ENCODE results near the gene ZBTB12. TPM values are rescaled to one million over a fixed set of nuclear protein-coding genes. Genes with fewer than 3 reads are reported as not detected.

ZBTB12 gene
- total and polyA plus RNA-seq, 2 of the 13 experiments (the other 11 are each of a cell fraction or from before 2014, with no cell fraction given), result 4.8 to 6.0 TPM

DNA sequence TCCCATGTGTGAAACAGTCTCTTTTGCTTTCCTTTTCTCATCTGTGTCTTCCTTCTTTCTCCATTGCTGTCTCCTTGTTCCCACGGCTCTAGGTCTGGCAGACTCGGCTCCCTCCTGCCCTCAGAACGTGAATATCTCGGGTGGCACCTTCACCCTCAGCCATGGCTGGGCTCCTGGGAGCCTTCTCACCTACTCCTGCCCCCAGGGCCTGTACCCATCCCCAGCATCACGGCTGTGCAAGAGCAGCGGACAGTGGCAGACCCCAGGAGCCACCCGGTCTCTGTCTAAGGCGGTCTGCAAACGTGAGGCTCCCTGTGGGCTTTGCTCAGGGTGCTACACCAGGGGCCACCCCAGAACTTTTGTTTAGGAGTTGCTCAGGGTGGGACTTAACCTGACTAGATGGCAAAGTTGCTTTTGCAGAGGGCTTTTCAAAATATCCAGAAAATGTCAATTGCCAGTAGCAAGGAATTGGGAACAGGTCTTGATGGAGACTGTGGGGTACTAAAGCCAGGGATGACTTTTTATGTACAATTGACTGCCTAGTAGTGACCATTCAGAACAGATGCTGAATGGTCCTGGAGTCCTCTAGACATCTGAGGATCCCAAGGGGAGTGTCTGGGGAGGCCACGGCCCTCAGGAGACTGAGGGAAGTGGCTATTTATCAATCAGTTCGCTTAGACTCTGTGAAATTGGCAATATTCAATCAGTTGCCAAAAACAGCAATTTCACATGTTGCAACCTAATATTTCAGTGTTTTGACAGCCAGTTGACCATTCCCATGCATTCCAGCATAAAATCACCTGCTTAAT lies 26.2 kb upstream of the ZBTB12 start:
- no peak for FAIRE-seq
- CTCF ChIA-PET (ENCODE audit: low intra/inter-chr PET ratio, low total read pairs), result no interaction called here
- Histone ChIP-seq H3K36me3 (replicated peaks in 1 of 2; ENCODE audit: control insufficient read depth in 1 of 2, insufficient read depth in 2 of 2, low read length in 2 of 2) (no peaks in the 10 kb centered on the region; a peak in 1 of 5 replicates), H3K27ac (ENCODE audit: extremely low read length, insufficient read depth, low read length) (peak overlapping the region; percentile 88), H3K9me3 (ENCODE audit: low read length) (no peaks in the 10 kb centered on the region), H3K4me3 (replicated peaks in 1 of 3; ENCODE audit: insufficient read depth in 1 of 3, low read depth in 2 of 3, low read length in 3 of 3) (peak overlapping the region; percentile 69 to 81 (median 72)), H3K79me2 (ENCODE audit: insufficient read depth, low read length) (peaks cover 29% of the 10 kb centered on the region), H4K20me1 (ENCODE audit: insufficient read depth, low read length) (no peaks in the 10 kb centered on the region), H3K9ac (ENCODE audit: insufficient read depth, low read depth, low read length) (peak overlapping the region; percentile 85), H3K27me3 (ENCODE audit: control insufficient read depth in 1 of 2, insufficient read depth in 2 of 2, low read length in 2 of 2) (no peaks in the 10 kb centered on the region; a peak in 1 of 5 replicates), H3K4me1 (ENCODE audit: insufficient read depth, low read length) (peaks cover 69% of the 10 kb centered on the region), H2AFZ (ENCODE audit: low read length) (no peak overlapping the region), H3K4me2 (ENCODE audit: low read depth, low read length) (peak overlapping the region; percentile 85)
- POLR2A ChIA-PET, result interaction anchor here (0.8 to 6.1 kb wide), 25 partner anchors 8 to 273 kb away, joined by 3 to 151 read pairs (median 8); partner anchors contain the start of genes ABHD16A, APOM, CFB and DXO
- 9% methylated on average over 11 of the region's 11 CpGs for WGBS (ENCODE audit: low lambda C conversion rate)
- DNase-seq (ENCODE audit: low spot score), result no peak
- in situ Hi-C loops (cut with HindIII; ENCODE audit: extremely low pct_ligation_motif_present, low pct_unique_long_range_greater_than_20kb) (no loop called here), intact Hi-C loops (cut with micrococcal nuclease; ENCODE audit: unreplicated experiment) (loop anchor here (1.0 to 10.0 kb wide), 2 partner anchors 17 to 153 kb away; partner anchors contain the start of gene VWA7)
- TSS peak; percentile 77 for BruUV-seq (replicated peaks)
- peak; percentile 67 for ATAC-seq
- TF ChIP-seq, protein P1, sequence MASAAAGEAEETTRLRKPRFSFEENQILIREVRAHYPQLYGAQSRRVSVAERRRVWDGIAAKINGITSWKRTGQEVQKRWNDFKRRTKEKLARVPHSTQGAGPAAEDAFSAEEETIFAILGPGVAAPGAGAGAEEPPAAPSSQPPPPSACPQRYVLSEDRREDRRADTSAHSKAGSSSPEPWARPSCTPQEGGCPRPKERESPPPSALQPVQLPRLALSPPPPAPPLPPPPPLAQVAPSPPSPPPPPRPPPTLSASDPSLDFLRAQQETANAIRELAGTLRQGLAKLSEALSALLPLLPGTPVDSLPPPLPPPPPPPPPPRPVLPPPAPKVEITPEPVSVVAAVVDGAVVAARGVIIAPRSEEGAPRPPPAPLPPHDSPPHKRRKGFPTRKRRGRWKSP (CRISPR knock-in tag; IDR thresholded peaks at IDR 0.05), result 0 out of 2 replicates have a peak, but pooled peaks have one; percentile 12
- TF ChIP-seq, protein P2, sequence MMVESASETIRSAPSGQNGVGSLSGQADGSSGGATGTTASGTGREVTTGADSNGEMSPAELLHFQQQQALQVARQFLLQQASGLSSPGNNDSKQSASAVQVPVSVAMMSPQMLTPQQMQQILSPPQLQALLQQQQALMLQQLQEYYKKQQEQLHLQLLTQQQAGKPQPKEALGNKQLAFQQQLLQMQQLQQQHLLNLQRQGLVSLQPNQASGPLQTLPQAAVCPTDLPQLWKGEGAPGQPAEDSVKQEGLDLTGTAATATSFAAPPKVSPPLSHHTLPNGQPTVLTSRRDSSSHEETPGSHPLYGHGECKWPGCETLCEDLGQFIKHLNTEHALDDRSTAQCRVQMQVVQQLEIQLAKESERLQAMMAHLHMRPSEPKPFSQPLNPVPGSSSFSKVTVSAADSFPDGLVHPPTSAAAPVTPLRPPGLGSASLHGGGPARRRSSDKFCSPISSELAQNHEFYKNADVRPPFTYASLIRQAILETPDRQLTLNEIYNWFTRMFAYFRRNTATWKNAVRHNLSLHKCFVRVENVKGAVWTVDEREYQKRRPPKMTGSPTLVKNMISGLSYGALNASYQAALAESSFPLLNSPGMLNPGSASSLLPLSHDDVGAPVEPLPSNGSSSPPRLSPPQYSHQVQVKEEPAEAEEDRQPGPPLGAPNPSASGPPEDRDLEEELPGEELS (CRISPR knock-in tag; IDR thresholded peaks at IDR 0.05), result 0 out of 2 replicates have a peak, but pooled peaks have one; percentile 16
- TF ChIP-seq NFKB2 (CRISPR knock-in tag; IDR thresholded peaks at IDR 0.05; ENCODE audit: borderline replicate concordance) (peak; percentile 81; the same call in 1 of the 2 replicates), ZNF546 (CRISPR knock-in tag; conservative IDR thresholded peaks at IDR 0.05) (0 out of 2 replicates have a peak, but pooled peaks have one; percentile 4), AGO1 (IDR thresholded peaks at IDR 0.05; ENCODE audit: low read depth, low read length, poor library complexity, severe bottlenecking) (no peak), POLR2AphosphoS2 (IDR thresholded peaks at IDR 0.05; ENCODE audit: low read depth, low read length) (no peak), NFIB (CRISPR knock-in tag; IDR thresholded peaks at IDR 0.05; ENCODE audit: borderline replicate concordance) (no peak), ZSCAN21 (CRISPR knock-in tag; IDR thresholded peaks at IDR 0.05; ENCODE audit: borderline replicate concordance) (0 out of 2 replicates have a peak, but pooled peaks have one; percentile 63), ZBTB38 (CRISPR knock-in tag; IDR thresholded peaks at IDR 0.05) (peak; percentile 10; the same call in 1 of the 2 replicates), HNF4G (IDR thresholded peaks at IDR 0.05; ENCODE audit: borderline replicate concordance, low read depth, low read length) (no peak), HNF4G (CRISPR knock-in tag; IDR thresholded peaks at IDR 0.05; ENCODE audit: borderline replicate concordance, low read depth) (no peak), ZSCAN12 (CRISPR knock-in tag; IDR thresholded peaks at IDR 0.05) (0 out of 2 replicates have a peak, but pooled peaks have one; percentile 72)
- TF ChIP-seq, protein P3, sequence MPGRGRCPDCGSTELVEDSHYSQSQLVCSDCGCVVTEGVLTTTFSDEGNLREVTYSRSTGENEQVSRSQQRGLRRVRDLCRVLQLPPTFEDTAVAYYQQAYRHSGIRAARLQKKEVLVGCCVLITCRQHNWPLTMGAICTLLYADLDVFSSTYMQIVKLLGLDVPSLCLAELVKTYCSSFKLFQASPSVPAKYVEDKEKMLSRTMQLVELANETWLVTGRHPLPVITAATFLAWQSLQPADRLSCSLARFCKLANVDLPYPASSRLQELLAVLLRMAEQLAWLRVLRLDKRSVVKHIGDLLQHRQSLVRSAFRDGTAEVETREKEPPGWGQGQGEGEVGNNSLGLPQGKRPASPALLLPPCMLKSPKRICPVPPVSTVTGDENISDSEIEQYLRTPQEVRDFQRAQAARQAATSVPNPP (CRISPR knock-in tag; IDR thresholded peaks at IDR 0.05), result no peak
- TF ChIP-seq, protein P4, sequence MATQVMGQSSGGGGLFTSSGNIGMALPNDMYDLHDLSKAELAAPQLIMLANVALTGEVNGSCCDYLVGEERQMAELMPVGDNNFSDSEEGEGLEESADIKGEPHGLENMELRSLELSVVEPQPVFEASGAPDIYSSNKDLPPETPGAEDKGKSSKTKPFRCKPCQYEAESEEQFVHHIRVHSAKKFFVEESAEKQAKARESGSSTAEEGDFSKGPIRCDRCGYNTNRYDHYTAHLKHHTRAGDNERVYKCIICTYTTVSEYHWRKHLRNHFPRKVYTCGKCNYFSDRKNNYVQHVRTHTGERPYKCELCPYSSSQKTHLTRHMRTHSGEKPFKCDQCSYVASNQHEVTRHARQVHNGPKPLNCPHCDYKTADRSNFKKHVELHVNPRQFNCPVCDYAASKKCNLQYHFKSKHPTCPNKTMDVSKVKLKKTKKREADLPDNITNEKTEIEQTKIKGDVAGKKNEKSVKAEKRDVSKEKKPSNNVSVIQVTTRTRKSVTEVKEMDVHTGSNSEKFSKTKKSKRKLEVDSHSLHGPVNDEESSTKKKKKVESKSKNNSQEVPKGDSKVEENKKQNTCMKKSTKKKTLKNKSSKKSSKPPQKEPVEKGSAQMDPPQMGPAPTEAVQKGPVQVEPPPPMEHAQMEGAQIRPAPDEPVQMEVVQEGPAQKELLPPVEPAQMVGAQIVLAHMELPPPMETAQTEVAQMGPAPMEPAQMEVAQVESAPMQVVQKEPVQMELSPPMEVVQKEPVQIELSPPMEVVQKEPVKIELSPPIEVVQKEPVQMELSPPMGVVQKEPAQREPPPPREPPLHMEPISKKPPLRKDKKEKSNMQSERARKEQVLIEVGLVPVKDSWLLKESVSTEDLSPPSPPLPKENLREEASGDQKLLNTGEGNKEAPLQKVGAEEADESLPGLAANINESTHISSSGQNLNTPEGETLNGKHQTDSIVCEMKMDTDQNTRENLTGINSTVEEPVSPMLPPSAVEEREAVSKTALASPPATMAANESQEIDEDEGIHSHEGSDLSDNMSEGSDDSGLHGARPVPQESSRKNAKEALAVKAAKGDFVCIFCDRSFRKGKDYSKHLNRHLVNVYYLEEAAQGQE (IDR thresholded peaks at IDR 0.05; ENCODE audit: borderline replicate concordance in 1 of 2, low read depth in 1 of 2, low read length in 2 of 2), result no peak

Data from HepG2 (cell line).